HG02623 (cell line): Measurements from ENCODE around the gene CRYGS.
A peak's percentile ranks its signal among the peaks of the same experiment; 100 is the strongest.
"Not testable (repeated sequence)": the region's sequence is repeated elsewhere in the genome, so short reads cannot be mapped to it uniquely, and the experiment has no call there.

Experiments
- ATAC-seq: cut with Tn5 transposase; IDR thresholded peaks from one replicate; pipeline ENCODE4 v1.9.1; 2021; ENCODE audit warnings: moderate library complexity; ENCODE audit not compliant: unreplicated experiment

Gene CRYGS

DNA sequence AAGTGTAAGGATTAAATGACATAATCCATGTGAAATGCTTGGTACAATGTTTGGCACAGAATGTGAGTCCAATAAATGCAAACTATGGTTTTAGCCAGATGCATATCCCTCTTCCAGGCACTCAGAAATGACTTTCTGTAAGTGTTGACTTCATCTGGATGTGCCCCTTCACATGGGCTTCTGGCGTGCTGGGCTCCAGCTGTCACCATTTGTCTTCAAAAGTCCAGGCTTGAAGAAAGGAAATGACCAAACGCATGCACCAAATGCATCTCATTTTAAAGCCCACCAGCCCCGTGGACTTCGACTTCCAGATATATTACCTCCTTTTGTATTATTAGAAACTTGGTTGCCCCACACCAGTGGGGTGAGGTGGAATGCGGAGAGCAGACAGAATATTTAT lies 23.7 kb downstream of the CRYGS start:
- no peak for ATAC-seq

GRCh38 chr3:186519021-186519658 lies 25.0 kb downstream of the CRYGS start:
- no peak for ATAC-seq

GRCh38 chr3:186517218-186517617 lies 27.0 kb downstream of the CRYGS start:
- no peak for ATAC-seq

DNA sequence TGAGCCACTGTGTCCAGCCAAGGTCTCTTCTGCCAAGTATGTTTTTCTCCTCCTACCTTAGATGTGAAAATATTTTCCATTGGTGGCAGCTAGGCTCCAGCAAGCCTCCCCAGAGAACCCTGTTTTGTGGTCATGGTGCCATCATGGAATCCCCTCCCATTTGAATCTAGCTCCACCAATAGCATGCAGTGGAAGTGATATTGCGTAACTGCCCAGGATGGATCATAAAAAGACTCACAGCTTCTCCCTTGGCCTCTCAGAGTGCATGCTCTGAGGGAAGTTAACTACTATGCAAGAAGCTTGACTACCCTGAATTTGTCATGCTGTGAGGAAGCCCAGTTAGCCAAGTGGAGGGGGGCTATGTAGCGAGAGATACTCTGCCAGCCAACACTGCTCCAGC lies 27.5 kb downstream of the CRYGS start:
- no peak for ATAC-seq

- no peak for ATAC-seq
These were observed 29.1 kb downstream of the CRYGS start for GRCh38 chr3:186515125-186515524.

GRCh38 chr3:186514296-186515002 lies 29.7 kb downstream of the CRYGS start:
- no peak for ATAC-seq

GRCh38 chr3:186513386-186513785 lies 30.8 kb downstream of the CRYGS start:
- no peak for ATAC-seq

DNA sequence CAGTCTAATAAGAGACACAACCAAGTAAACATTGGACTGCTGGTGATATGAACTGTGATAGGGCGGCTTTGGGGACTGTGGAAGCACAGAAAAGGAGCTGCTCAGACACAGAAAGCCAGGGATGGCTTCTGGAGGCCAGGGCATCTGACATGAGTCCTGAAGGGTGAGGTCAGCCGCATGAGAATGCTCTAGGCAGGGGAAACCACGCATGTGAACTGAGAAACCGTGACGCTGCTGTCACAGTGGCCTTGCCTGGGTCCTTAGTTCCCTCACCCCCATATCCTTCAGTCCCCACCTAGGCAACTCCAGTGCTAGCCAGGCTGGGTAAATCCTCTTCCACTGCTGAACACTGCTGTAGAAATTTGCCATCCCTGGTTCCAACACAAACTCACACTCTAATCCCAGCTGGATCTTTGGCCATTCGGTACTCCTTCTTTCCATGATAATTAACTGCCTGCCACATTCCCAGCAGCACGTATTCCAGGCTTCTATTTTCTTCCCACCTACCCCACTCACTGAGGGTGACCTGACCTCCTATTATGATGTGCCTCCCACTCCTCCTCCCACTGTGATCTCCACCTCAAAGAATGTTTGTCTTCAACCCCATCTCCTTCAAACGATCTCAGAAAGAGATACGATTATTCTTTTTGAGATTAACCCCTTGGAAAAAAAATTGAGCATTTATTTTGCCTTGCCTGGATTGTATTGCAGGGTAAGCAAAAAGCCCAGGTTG lies 31.4 kb downstream of the CRYGS start:
- ATAC-seq, result no peak

GRCh38 chr3:186511702-186512101 lies 32.5 kb downstream of the CRYGS start:
- ATAC-seq, result no peak

- peak; percentile 75 for ATAC-seq
These were observed 32.9 kb downstream of the CRYGS start for GRCh38 chr3:186511245-186511644.

DNA sequence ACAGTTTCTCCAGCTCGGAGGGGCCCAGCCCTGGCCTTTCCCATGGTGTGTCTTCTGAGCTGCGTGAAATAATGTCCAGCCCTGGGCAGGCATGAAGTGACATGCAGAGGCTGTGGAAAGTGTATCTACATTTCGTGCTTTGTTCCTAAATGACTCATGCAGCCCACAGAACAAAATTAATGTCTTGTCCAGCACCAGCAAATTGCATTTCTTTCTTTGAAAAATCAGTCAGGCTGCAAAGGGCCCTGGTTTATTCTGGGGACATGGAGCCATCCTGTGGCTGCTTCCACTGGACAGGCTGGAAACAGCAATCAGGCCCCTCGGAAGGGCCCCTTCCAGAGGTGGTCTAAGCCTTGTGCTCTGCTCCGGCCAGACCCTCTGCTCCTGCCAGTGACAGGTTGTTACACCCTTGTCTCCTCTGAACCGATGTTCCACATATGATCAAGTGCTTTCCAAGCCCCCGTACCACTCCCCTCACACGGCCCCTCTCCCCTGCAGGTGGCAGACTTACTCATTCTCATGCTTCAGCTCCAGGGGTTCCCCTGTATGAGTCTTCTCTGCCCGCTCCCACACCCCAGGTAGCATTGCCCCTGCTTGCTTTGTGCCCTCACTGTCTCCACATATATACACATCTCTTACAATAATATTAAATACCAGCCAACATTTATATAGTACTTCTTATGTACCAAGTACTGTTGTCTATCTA lies 33.7 kb downstream of the CRYGS start:
- no peak for ATAC-seq

- no peak for ATAC-seq
These were observed 34.8 kb downstream of the CRYGS start for GRCh38 chr3:186509423-186509822.

DNA sequence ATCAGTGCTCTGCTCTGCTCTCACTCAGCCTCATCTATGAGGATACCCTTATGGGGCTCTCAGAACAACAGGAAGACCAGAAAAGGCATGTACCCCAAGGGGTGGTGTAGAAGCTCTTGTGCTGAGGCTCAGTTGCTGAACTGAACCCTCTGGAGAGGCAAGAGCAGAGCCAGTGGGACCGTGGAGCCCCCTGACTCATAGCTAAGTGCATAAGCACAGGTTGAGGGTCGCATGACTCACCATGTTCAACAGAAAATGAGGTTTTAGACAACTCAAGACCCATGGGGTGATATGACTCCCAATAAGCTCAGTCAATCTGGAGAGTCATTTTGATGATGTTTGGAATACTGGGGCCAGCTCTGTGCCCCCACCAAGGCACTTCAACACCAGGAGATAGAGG lies 37.3 kb downstream of the CRYGS start:
- ATAC-seq, result no peak

DNA sequence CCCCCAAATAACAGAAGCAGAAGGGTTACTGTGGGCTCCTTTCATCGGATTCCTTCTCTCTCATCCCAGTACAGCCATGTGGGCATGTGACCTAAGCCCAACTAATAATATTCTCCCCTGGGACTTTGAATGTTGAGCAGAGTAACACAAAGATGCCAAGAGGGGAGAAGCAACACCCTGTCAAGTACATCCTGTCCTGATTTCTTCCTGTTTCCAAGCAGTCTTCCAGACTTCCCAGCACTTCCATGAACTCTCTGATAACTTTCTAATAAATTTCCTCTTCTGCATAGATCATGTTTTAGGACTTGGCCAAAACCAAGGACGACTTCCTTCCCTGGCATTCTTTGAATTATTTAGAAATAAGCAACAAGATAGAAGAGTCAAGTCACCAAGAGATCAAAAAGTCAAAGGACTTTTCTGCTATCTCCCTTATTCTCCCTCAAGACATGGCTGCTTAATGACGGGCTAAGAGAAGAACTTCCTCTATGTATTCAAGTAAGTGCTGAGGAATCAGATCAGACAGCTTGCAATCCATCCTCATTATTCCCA lies 37.9 kb downstream of the CRYGS start:
- ATAC-seq, result no peak

- ATAC-seq, result no peak
These were observed 41.0 kb downstream of the CRYGS start for GRCh38 chr3:186502966-186503712.

DNA sequence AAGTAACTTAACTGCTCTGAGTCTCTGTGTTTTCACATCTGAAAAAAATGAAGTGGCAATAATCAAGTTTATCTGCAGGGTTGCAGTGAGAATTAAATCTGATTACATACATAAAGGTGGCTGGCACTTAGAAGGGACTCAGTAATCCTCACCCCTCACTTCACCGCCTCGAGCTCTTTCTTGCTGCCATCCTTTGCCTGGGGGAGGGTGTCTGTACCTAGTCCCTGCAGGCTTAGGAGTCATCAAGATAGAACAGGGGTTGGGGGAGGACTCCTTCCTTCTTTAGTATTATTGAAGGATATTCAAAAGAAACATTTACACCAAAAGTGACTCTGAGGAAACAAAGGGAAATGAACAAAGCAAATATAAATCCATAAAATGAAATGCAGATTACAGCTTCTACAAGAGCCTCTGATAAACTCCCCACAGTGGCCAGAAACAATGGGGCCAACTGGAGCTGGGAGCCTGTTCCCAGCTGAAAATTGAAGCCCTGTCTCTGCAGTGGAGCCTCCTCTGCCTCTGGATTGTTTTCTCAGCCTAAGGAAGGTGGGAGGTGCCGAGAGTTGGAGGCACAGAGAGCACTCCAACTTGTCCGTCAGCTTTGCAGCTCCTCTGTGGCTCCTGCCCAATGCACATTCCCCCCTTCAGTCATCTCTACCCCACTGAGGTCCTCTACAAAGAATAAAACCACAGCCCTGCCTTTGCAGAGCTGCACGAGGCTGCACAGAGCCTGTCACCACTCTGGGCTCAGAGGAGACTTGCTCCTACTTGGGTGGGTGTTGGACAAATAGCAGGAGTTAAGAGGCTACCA lies 41.8 kb downstream of the CRYGS start:
- ATAC-seq, result no peak

GRCh38 chr3:186499949-186500348 lies 44.2 kb downstream of the CRYGS start:
- ATAC-seq, result not testable (repeated sequence)

- ATAC-seq, result not testable (repeated sequence)
These were observed 46.2 kb downstream of the CRYGS start for GRCh38 chr3:186498022-186498421.

DNA sequence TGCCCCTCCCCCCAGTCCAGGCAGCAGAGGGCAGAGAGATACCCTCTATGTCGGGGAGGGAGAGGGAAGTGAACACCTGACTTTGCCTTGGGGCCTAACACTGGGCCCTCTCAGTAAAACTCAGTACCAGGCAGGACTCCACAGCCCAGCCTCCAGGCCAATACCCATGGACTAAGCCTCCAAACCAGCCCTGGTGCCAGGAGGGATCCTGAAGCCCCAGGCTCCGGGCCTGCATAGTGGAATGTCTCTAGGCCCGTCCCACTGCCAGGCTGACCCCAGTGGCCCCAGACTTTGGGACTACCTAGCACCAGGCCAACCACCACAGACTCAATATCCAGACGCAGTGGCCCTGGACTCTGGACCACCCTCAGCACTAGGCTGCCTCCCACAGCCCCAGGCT lies 46.6 kb downstream of the CRYGS start:
- no peak for ATAC-seq

DNA sequence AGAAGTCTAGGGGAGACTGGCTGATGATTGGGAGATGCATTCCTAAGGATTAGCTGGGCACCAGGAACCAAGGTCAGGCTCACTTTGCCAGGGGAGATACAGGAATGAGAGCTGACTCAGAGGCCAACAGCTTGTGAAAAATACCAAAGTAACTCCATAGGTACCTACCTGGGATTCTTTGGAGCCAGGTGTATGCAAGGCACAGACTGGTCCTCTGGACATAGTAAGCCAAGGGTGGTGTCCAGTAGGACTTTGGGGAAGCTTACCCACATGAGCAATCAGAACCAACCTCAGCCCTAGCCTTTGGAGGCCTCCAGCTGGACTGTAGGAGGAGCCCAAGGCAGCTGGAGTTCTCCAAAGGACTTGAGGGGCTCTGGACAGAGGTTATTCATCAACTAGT lies 47.5 kb downstream of the CRYGS start:
- ATAC-seq, result no peak
